ENCODE measurements around the gene GRK5.

Gene GRK5

DNA sequence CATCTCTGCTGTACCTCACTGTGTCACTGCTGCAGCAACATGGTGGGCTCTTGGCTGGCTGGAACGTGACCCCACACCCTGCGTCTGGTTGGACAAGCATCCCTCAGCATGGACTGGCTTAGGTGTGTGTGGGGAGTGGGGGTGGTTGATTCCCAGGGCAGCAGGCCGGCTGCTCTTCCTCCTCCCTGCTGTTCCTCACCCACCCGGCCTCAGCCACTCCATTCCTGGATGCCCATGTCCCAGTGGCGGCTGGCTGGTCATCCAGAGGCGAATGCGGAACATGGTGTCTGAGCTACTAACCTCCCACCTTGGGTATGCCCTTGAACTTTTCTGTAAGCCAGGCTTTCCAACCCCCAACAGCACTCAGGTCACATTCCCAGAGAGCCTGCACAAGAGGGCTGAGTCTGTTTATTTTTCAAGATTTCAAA, 81.2 kb downstream of the GRK5 start:
- H3K36me3 ChIP-seq, result no peaks in the 10 kb centered on the region
- peaks cover 3 to 84% (median 61%) of the 10 kb centered on the region in 4 donors for H3K4me1 ChIP-seq
- no peak for DNase-seq
- intact Hi-C loops (cut with DNase I; ENCODE audit: low total_unique reads), result loop anchor here (10.0 kb wide), 1 partner anchor 126 kb away; no protein-coding TSS in a partner anchor
- no peaks in the 10 kb centered on the region for H3K9me3 ChIP-seq
- no peak overlapping the region for H3K4me3 ChIP-seq
- no peaks in the 10 kb centered on the region for H3K27me3 ChIP-seq
- TF ChIP-seq, protein P1, sequence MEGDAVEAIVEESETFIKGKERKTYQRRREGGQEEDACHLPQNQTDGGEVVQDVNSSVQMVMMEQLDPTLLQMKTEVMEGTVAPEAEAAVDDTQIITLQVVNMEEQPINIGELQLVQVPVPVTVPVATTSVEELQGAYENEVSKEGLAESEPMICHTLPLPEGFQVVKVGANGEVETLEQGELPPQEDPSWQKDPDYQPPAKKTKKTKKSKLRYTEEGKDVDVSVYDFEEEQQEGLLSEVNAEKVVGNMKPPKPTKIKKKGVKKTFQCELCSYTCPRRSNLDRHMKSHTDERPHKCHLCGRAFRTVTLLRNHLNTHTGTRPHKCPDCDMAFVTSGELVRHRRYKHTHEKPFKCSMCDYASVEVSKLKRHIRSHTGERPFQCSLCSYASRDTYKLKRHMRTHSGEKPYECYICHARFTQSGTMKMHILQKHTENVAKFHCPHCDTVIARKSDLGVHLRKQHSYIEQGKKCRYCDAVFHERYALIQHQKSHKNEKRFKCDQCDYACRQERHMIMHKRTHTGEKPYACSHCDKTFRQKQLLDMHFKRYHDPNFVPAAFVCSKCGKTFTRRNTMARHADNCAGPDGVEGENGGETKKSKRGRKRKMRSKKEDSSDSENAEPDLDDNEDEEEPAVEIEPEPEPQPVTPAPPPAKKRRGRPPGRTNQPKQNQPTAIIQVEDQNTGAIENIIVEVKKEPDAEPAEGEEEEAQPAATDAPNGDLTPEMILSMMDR (IDR thresholded peaks at IDR 0.05), result no peak
- H3K27ac ChIP-seq, result peak overlapping the region; percentile 56 to 61

DNA sequence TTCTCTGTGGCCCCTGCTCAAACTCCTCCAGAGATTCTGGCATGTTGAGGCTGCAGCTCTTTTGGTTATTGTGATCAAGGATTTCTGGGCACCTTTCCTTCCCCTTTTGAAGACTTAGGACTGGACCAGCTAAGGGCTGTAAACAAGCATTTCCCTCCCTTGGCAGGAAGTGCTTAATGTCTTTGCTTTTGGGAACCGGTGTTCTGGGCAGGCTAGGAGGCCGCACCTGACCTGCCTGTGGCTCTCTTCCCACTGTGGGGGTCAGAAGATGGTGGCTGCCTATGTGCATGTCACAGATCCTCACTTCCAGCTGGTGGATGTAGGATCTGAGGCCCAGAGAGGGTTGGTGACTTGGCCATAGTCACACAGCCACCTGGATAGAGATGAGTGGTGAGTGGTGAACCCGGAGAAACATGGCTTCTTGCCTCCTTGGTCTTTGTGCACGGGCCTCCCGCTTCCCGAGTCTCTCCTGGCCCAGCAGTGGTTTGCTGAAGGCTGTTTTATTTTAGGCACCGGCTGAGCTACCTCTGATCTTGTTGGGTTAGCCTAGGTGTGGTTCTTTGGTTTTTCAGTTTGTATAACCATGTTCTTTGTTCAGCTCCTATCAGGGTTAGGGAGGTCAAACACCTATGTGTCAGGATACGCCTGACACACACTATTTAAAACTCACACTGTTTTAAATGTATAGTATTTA, 82.0 kb downstream of the GRK5 start:
- peaks cover 3 to 84% (median 57%) of the 10 kb centered on the region in 4 donors for H3K4me1 ChIP-seq
- TF ChIP-seq, protein P1 (IDR thresholded peaks at IDR 0.05), result no peak
- H3K9me3 ChIP-seq, result no peaks in the 10 kb centered on the region
- H3K36me3 ChIP-seq, result no peaks in the 10 kb centered on the region
- no peak overlapping the region for H3K4me3 ChIP-seq
- DNase-seq, result no peak
- peak overlapping the region; percentile 56 to 61 for H3K27ac ChIP-seq
- intact Hi-C loops (cut with DNase I; ENCODE audit: low total_unique reads), result loop anchor here (10.0 kb wide), 1 partner anchor 125 kb away; no protein-coding TSS in a partner anchor
- no peaks in the 10 kb centered on the region for H3K27me3 ChIP-seq

DNA sequence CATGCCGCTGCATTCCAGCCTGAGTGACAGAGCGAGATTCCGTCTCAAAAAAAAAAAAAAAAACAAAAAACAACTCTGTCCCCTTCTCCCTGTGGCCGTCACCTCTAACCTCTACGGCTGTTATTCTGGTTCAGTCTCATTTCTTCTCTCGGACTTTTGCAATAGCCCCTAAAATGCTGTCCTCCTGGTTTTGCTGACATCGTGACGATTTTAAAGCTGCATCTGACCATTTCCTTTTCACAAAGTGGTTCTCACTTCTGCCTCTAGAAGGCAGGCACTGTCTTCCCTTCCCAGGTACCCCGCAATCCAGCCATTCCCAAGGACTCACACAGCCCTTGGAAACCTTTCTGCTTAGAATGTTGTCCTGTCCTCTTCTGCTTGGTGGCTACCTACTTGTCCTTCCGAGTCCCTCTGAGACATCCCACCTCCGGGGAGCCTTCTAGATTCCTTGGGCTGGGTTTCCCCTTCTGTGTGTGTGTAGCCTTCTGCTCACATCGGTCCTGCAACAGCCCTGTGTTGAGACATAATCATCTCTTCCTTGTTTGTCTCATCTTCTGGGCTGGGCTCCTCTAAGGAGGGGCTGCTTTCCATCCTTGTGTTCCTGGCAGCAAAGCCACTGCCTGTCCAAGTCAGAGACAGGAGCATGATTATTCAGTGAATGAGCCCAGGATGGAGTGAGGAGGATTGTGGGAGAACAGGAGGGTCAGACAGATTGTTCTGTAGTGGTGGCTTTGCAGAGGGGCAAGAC, 83.1 kb downstream of the GRK5 start:
- peak overlapping the region in 1 of 2 donors; percentile 36 for H3K27ac ChIP-seq

DNA sequence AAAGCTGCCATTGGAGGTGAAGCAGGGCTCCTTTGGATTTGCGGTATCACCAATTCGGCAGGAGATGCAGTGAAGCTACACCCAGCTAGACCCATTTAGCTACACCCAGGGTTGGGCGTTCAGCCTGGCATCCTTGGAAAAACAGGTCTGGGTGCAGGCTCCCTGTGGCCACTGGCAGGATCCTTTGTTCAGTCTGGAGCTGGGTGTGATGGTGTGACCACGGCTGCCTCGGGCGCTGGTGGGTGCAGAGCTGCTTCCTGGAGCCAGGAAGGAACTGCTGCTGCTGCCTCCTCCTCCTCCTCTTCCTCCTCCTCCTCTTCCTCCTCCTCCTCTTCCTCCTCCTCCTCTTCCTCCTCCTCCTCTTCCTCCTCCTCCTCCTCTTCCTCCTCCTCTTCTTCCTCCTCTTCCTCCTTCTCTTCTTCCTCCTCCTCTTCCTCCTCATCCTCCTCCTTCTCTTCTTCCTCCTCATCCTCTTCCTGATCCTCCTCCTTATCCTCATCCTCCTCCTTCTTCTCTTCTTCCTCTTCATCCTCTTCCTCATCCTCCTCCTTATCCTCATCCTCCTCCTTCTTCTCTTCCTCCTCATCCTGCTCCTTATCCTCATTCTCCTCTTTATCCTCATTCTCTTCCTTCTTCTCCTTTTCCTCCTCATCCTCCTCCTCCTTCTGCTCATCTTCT, 84.0 kb downstream of the GRK5 start:
- intact Hi-C loops (cut with DNase I; ENCODE audit: low total_unique reads), result no loop called here
- Histone ChIP-seq H3K4me1 (peaks cover 3 to 78% (median 42%) of the 10 kb centered on the region in 4 donors), H3K27me3 (no peaks in the 10 kb centered on the region), H3K9me3 (no peaks in the 10 kb centered on the region), H3K4me3 (no peak overlapping the region), H3K36me3 (no peaks in the 10 kb centered on the region), H3K27ac (no peak overlapping the region)
- TF ChIP-seq, protein P1 (IDR thresholded peaks at IDR 0.05), result no peak
- no peak for DNase-seq

More for the DNA sequence above, 83.1 kb downstream of the GRK5 start:
- no peaks in the 10 kb centered on the region for H3K27me3 ChIP-seq
- TF ChIP-seq, protein P1 (IDR thresholded peaks at IDR 0.05), result no peak
- no peak for DNase-seq
- intact Hi-C loops (cut with DNase I; ENCODE audit: low total_unique reads), result no loop called here
- H3K9me3 ChIP-seq, result no peaks in the 10 kb centered on the region
- H3K4me1 ChIP-seq, result peaks cover 3 to 81% (median 48%) of the 10 kb centered on the region in 4 donors
- H3K36me3 ChIP-seq, result no peaks in the 10 kb centered on the region
- no peak overlapping the region for H3K4me3 ChIP-seq

DNA sequence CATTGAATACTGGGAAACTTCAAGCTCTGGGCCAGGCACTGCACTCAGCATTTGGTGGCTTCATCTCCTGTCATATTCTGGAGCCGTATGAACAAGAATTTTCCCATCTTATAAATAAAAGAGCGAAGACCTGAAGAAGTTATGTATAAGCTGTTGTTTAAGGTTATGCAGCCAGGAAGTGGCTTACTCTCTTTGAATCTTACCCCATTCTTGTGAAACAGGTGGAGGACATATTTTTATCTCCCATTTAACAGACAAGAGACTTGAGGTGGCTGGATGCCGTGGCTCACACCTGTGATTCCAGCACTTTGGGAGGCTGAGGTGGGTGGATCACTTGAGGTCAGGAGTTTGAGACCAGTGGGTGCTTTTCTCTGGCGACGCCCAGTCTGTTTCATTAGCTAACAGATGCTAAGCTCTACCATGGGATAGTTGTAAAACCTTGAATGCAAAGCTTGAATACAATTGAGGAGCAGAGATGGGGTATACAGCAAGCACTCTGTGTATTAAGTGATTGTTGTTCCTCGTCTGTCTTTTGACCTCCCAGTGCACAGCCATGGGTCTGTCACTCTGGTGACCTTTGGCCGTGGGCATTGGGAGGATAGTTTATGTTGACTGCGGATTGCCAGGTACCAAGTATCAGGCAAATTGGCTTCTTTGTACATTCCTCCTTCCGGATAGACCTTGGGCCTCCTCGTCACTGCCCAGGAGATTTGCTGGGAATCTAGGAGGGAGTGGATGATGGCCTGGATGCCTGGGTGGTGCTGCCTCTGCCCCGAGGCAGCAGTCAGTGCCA, 85.8 kb downstream of the GRK5 start:
- no peak for DNase-seq
- intact Hi-C loops (cut with DNase I; ENCODE audit: low total_unique reads), result no loop called here
- Histone ChIP-seq H3K4me3 (no peak overlapping the region), H3K27ac (no peak overlapping the region), H3K4me1 (peaks cover 3 to 80% (median 40%) of the 10 kb centered on the region in 4 donors), H3K36me3 (peaks cover 0 to 6% (median 0%) of the 10 kb centered on the region in 3 donors), H3K27me3 (no peaks in the 10 kb centered on the region), H3K9me3 (no peaks in the 10 kb centered on the region)
- TF ChIP-seq, protein P1 (IDR thresholded peaks at IDR 0.05), result no peak

Measured in tibial artery (tissue), 4 donors.